HG03097 (cell line): ENCODE data around the gene RPS6KB1.
"Not testable (repeated sequence)": the region's sequence is repeated elsewhere in the genome, so short reads cannot be mapped to it uniquely, and the experiment has no call there.

Experiments used
- ATAC-seq: cut with Tn5 transposase; IDR thresholded peaks from one replicate; pipeline ENCODE4 v1.9.1; 2021; ENCODE audit not compliant: unreplicated experiment, low FRiP score

RPS6KB1 gene

DNA sequence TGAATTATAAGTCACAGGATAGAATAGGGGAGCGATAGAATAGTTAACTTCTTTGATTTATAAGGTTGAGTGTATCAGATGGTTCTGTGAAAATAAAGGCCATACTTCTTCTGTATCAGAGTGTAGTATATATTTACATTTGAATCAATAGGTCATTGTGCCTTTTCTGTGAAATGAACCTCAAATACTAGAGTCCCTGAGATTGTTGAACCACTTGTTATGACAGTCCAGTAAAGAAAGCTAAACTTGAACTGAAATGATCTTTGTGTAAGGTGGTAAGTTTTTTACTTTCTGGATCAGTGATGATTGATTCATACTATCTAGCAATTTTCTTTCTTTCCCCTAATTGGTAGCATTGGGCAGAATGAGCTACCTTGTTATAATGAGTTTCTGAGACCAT lies 40.4 kb downstream of the RPS6KB1 start:
- not testable (repeated sequence) for ATAC-seq

DNA sequence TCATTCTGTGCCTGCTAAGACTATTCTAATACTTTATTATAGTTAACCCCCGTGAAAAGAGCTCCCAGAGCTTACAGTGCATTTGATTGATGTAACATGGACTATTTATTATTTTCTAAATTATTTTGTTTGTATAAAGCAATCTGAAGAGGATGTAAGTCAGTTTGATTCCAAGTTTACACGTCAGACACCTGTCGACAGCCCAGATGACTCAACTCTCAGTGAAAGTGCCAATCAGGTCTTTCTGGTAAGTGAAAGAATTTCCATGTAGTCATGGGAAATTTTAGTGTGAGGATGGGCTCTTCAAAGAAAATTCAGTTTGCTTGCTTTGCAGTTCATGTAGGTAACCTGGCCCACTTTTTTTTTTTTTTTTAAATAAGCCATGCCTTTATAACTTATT lies 47.8 kb downstream of the RPS6KB1 start:
- ATAC-seq, result not testable (repeated sequence)

DNA sequence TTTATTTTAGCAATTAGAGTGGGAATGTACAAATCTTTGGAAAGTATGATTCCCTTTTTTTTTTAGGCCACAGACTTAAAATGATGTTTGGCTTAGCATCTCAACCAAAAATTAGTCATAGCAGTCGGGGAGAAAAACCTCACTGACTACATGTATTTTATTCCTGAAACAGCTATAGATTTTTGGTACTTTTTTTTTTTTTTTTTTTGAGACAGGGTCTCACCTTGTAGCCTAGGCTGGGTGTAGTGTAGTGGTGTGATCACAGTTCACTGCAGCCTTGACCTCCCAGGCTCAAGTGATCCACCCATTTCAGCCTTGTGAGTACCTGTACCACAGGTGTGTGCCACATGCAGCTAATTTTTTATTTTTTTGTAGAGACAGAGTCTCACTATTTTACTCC lies 48.2 kb downstream of the RPS6KB1 start:
- no peak for ATAC-seq

DNA sequence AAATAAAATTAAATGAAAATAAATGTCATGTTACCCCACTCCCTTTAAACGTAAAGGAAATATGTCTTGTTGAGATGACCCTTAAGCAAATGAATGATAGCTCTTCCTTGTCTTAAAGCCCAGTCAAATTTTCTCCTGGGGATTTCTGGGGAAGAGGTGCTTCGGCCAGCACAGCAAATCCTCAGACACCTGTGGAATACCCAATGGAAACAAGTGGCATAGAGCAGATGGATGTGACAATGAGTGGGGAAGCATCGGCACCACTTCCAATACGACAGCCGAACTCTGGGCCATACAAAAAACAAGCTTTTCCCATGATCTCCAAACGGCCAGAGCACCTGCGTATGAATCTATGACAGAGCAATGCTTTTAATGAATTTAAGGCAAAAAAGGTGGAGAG lies 53.5 kb downstream of the RPS6KB1 start:
- ATAC-seq, result not testable (repeated sequence)

DNA sequence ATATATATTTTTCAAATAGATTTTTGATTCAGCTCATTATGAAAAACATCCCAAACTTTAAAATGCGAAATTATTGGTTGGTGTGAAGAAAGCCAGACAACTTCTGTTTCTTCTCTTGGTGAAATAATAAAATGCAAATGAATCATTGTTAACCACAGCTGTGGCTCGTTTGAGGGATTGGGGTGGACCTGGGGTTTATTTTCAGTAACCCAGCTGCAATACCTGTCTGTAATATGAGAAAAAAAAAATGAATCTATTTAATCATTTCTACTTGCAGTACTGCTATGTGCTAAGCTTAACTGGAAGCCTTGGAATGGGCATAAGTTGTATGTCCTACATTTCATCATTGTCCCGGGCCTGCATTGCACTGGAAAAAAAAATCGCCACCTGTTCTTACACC lies 54.4 kb downstream of the RPS6KB1 start:
- ATAC-seq, result not testable (repeated sequence)

DNA sequence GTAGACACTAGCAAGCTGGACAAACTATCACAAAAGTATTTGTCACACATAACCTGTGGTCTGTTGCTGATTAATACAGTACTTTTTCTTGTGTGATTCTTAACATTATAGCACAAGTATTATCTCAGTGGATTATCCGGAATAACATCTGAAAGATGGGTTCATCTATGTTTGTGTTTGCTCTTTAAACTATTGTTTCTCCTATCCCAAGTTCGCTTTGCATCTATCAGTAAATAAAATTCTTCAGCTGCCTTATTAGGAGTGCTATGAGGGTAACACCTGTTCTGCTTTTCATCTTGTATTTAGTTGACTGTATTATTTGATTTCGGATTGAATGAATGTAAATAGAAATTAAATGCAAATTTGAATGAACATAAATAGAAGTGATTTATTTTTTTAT lies 57.1 kb downstream of the RPS6KB1 start:
- no peak for ATAC-seq

DNA sequence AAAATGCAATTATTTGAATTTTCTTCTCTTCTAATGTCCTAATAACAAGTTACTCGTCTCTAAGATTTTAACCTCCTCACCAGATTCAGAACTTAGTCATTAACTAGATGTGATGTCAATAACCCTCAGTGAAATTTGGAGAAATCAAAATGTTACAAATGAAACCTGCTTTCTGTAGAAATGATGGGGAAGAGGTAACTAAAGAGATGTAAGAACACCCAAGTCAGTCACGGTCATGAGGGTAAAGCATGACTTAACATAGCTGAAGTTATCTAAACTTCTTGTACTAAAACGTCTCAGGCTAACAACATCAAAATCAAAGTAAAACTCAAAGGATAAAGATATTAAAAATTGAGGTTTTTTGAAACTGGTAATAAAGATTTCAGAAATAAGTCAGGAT lies 61.9 kb downstream of the RPS6KB1 start:
- no peak for ATAC-seq

DNA sequence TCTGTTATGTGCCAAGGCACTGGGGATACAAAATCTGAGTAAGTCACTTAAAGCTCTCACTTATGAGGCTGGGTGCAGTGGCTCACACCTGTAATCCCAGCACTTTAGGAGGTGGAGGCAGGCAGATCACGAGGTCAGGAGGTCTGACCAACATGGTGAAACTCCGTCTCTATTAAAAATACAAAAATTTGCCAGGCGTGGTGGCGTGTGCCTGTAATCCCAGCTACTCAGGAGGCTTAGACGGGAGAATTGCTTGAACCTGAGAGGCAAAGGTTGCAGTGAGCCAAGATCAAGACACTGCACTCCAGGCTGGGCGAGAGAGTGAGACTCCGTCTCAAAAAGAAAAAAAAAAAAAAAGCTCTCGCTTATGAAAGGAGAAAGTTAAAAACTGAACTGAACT lies 66.7 kb downstream of the RPS6KB1 start:
- not testable (repeated sequence) for ATAC-seq

DNA sequence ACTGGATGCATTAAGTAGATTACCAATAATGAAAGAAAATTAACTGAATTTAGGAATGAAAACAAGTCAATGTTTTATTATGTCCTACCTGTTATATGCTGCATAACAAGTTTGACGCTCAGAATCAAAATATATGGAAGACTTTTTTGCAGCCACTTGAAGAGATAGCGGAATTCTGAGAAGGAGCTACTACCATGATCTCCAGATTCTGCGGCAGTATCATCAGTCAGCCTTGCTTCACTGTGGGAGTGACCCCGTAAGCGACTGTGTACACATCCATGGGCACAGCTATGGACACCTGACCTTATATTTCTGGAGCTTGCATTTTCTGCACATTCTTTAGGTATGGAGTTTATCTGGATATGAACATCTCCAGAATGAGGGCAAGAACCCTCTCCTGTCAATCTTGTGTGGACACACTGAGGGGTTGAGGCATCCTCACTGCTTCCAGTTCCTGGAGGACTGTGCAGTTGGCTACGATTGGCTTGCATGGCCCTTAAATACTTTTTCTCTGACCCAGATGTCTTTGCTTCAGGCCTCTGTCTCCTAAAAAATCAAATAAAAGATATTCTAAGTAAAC lies 69.9 kb downstream of the RPS6KB1 start:
- ATAC-seq, result no peak

DNA sequence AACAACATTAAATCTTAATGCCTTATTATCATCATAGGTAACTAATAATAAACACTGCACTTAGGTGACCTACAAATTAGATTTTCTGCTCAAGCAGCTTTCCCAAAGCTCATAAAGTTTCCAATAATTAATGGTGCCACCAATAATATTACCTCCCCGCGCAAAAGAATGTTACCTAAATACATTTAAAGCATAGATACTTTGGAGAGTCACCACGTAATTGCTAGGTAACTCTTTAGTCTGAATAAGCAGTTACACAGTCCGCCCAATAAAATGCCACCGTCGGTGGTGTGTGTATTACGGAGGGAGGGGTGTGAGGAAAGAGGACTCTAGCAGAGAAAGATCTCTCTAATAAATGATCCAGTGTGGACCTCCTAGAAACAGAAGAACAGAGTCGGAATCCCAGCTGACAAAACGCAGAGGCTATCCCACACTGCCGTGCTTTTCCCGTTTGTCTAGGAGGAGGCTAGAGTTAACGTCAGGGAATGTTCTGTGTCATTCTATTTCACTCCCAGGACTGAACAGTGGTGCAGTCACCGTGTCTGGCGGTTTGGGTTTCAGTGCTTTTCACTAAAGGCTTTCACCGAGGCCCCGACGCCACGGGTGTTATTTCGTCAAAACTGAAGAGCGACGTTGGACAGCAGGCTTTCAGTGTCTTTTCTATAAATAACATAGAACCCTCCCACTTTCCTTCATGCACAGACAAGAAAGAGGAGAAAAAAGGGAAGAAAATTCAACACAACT lies 71.0 kb downstream of the RPS6KB1 start:
- ATAC-seq, result peak; percentile 21

DNA sequence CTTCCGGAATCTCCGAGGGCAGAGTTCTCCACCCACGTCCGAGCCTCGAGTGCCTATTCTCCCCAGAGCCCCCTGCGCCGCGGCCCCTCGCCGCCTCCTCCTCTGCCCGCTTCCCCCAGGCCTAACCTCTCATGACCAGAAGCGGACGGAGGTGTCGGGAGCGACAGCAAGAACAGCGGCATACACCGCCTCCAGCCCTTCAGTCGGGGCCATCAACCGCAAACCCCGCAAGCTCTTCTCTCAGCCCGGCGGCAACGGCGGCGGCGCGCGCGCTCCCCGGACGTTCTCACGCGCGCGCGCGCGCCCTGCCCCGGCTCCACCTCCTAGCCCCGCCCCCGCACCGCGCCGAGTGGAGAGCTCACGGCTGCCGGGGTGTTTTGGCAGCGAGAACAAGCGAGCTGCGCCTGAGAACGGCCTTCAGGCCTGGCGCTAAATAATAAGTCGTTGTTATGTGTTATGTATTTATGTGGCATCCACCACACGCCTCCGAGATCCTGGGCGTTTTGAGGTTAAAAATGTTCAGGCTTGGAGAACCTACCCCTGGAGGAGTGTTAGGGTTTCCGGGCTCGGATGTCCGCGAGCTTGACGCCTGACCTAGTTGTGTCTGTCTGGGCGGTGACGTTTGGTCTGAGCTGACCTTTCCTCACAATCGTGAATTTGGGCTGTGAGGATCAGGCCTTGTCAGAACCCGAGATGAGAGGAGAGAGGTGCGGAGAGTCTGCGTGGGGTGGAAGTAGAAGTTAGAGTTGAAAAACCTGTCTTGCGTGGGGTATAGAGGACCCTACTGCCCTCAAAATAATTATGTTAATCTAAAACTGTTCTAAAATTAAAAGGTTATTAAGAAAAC lies 71.8 kb downstream of the RPS6KB1 start, which contains the start of gene RNFT1:
RNFT1 (minus strand) TSS at position 259 of the 847 bp plus-strand sequence; CDS start at position 182, 77 bp downstream.
- ATAC-seq, result peak; percentile 74

DNA sequence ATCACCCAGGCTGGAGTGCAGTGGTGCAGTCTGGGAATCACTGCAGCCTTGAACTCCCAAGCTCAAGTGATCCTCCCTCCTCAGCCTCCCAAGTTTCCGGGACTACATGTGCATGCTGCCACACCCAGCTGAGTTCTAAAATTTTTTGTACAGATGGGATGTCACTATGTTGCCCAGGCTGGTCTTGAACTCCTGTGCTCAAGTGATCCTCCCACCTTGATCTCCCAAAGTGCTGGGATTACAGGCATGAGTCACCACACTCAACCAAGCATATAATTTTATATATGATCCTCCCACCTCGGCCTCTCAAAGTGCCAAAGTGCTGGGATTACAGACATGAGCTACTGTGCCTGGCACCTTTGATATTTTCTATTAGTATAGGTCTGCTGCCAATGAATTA lies 78.8 kb downstream of the RPS6KB1 start:
- ATAC-seq, result not testable (repeated sequence)

DNA sequence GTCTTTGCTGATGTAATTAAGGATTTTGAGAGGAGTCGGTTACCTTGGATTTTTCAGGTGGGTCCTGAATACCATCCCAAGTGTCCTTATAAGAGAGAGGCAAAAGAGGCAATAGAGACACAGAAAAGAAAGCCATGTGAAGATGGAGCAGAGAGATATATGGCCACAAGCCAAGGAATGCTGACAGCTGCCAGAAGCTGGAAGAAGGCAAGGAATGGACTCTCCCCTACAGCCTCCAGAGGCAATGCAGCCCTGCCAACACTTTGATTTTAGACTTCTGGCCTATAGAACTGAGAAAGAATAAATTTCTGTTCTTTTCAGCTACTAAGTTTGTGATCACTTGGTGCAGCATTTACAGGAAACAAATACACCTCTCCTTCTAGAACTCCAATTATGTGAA lies 79.9 kb downstream of the RPS6KB1 start:
- ATAC-seq, result no peak

DNA sequence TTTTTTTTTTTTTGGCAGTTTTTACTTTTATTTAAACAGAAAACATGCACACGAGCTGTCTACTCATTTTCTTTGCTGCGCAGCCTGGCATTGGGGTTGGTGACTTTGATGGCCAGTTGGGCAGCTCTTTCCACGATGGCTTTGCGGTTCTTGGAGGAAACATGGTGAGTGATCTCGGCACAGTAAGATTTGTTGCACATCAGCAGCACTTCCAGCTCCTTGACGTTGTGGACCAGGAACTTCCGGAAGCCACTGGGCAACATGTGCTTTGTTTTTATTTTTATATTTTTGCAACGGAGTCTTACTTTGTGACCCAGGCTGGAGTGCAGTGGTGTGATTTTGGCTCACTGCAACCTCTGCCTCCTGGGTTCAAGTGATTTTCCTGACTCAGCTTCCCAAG lies 80.6 kb downstream of the RPS6KB1 start:
- not testable (repeated sequence) for ATAC-seq

DNA sequence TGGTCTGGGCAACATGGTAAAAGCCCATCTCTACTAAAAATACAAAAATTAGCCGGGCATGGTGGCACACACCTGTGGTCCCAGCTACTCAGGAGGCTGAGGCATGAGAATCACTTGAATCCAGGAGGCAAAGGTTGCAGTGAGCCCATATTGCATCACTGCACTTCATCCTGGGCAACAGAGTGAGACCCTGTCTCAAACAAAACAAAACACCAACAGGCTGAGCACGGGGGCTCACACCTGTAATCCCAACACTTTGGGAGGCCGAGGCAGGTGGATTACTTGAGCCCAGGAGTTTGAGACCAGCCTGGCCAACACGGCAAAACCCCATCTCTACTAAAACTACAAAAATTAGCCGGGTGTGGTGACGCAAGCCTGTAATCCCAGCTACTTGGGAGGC lies 82.2 kb downstream of the RPS6KB1 start:
- ATAC-seq, result not testable (repeated sequence)

DNA sequence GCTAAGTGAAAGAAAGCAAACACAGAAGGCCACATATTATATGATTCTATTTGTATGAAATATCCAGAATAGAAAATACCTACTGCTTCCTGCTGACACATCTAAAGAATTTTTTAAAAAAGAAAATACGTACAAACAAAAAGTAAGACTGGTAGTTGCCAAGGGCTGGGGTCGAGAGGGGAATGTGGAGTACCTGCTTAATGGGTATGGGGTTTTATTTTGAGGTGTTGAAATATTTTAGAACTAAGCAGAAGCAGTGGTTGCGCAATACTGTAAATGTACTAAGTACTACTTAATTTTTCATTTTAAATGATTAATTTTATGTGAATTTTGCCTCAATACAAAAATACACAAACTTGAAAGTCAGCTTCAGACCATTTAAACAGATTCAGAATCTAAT lies 103.7 kb downstream of the RPS6KB1 start:
- ATAC-seq, result not testable (repeated sequence)
